B cell (primary cell): ENCODE results near the gene PFDN1. TPM values are rescaled to one million over a fixed set of nuclear protein-coding genes. Genes with fewer than 3 reads are reported as not detected.

ENCODE experiments used
- ATAC-seq: fragments of 200-7000 bp; cut with Tn5 transposase; one replicate; pipeline ENCODE4 v1.10.0; 2021; ENCODE audit warnings: low read depth, mild to moderate bottlenecking, moderate number of reproducible peaks, moderate library complexity
- CTCF ChIA-PET: fragments of 350-600 bp; sonication (Branson Sonifier 250); formaldehyde crosslinking; loops from one replicate; lab custom pipeline; 2021; ENCODE audit warnings: antibody characterized with exemption, inconsistent platforms; lab: Charles Lee
- POLR2A ChIA-PET: fragments of 350-600 bp; sonication (Branson Sonifier 250); formaldehyde crosslinking; loops from one replicate; lab custom pipeline; 2021; ENCODE audit warnings: antibody characterized with exemption; lab: Charles Lee
- DNase-seq: peaks from one replicate; pipeline ENCODE4 v3.0.0; 2013
- H2AFZ ChIP-seq: 2 replicates; pipeline ENCODE4 v1.6.1; 2012; ENCODE audit warnings: mild to moderate bottlenecking, low read depth, low read length; ENCODE audit not compliant: insufficient read depth, poor library complexity, severe bottlenecking
- H3K27ac ChIP-seq, 2 donors: 1 replicate in 1 of 2; 2 replicates in 1 of 2; pipeline ENCODE4 v1.5.1; 2012 to 2013; ENCODE audit warnings: low read length in 2 of 2, mild to moderate bottlenecking in 2 of 2, moderate library complexity in 1 of 2
- H3K27me3 ChIP-seq, 4 experiments: fragments of 200-600 bp in 1 of 4; sonication (generic) in 1 of 4; replicated peaks in 1 of 4; 1 replicate in 2 of 4; 2 replicates in 2 of 4; pipeline versions ENCODE4 v1.6.1 to v1.7.0; 2013 to 2016; ENCODE audit warnings: low read length in 3 of 4, mild to moderate bottlenecking in 2 of 4, mixed read lengths in 1 of 4, moderate library complexity in 1 of 4; ENCODE audit not compliant: insufficient read depth in 4 of 4, control insufficient read depth in 3 of 4; ENCODE audit errors: control extremely low read depth in 1 of 4
- H3K36me3 ChIP-seq, 2 experiments: replicated peaks in 1 of 2; 1 replicate in 1 of 2; 2 replicates in 1 of 2; pipeline versions ENCODE4 v1.6.1 to v1.7.1; 2013; ENCODE audit warnings: low read length in 1 of 2; ENCODE audit not compliant: insufficient read depth in 2 of 2, control insufficient read depth in 1 of 2; ENCODE audit errors: control extremely low read depth in 1 of 2, extremely low read depth in 1 of 2
- H3K4me1 ChIP-seq, 2 donors: fragments of 200-600 bp in 1 of 2; sonication (generic) in 1 of 2; 1 replicate in 1 of 2; 2 replicates in 1 of 2; pipeline versions ENCODE4 v1.5.1 to v1.6.1; 2013 to 2017; ENCODE audit warnings: low read length in 2 of 2; ENCODE audit not compliant: control insufficient read depth in 2 of 2, insufficient read depth in 2 of 2
- H3K4me2 ChIP-seq: replicated peaks from 2 replicates; pipeline ENCODE3; 2012; ENCODE audit warnings: mild to moderate bottlenecking, low read depth, low read length; ENCODE audit not compliant: poor library complexity, severe bottlenecking
- H3K4me3 ChIP-seq, 5 experiments: fragments of 200-600 bp in 1 of 5; sonication (generic) in 1 of 5; 1 replicate in 3 of 5; 2 replicates in 2 of 5; pipeline versions ENCODE4 v1.5.1 to v1.7.0; 2011 to 2016; ENCODE audit warnings: low read length in 4 of 5, mild to moderate bottlenecking in 4 of 5, low read depth in 2 of 5, control low read depth in 1 of 5, moderate library complexity in 1 of 5; ENCODE audit not compliant: insufficient read depth in 1 of 5; ENCODE audit errors: control extremely low read depth in 1 of 5, extremely low read depth in 1 of 5
- H3K79me2 ChIP-seq: fragments of 200-600 bp; sonication (generic); one replicate; pipeline ENCODE4 v1.6.0; 2016; ENCODE audit warnings: low read length; ENCODE audit not compliant: control insufficient read depth, insufficient read depth
- H3K9ac ChIP-seq: fragments of 200-600 bp; sonication (generic); 2 replicates; pipeline ENCODE4 v1.6.1; 2017; ENCODE audit warnings: mild to moderate bottlenecking, low read length, moderate library complexity
- H3K9me3 ChIP-seq, 3 donors: one replicate each; pipeline versions ENCODE4 v1.6.1 to v1.7.1; 2013; ENCODE audit warnings: low read length in 2 of 3; ENCODE audit not compliant: control insufficient read depth in 2 of 3, insufficient read depth in 1 of 3; ENCODE audit errors: control extremely low read depth in 1 of 3
- H4K20me1 ChIP-seq: 2 replicates; pipeline ENCODE4 v1.6.0; 2012; ENCODE audit warnings: mild to moderate bottlenecking, low read length; ENCODE audit not compliant: insufficient read depth, control insufficient read depth, poor library complexity, severe bottlenecking
- H3K27ac Mint-ChIP-seq: one replicate; pipeline ENCODE4 v1.8.0; 2021; ENCODE audit warnings: mixed read lengths
- H3K27me3 Mint-ChIP-seq: one replicate; pipeline ENCODE4 v1.8.0; 2021; ENCODE audit warnings: mixed read lengths
- H3K4me1 Mint-ChIP-seq: one replicate; pipeline ENCODE4 v1.8.0; 2021; ENCODE audit warnings: mixed read lengths
- H3K4me3 Mint-ChIP-seq: one replicate; pipeline ENCODE4 v1.8.0; 2021; ENCODE audit warnings: mixed read lengths
- H3K9me3 Mint-ChIP-seq: one replicate; pipeline ENCODE4 v1.8.0; 2022; ENCODE audit warnings: mixed read lengths; ENCODE audit not compliant: insufficient read depth
- CTCF ChIP-seq: fragments of 200-600 bp; IDR thresholded peaks from one replicate; pipeline ENCODE4 v1.8.0; 2022; ENCODE audit warnings: antibody characterized with exemption, mild to moderate bottlenecking
- EZH2 ChIP-seq: IDR thresholded peaks from 2 replicates; pipeline ENCODE4 v1.6.1; 2012; ENCODE audit warnings: borderline replicate concordance, low read depth, mild to moderate bottlenecking, moderate library complexity, low read length; ENCODE audit not compliant: insufficient read depth, poor library complexity, severe bottlenecking
- WGBS: methylation state at CpG from one replicate; pipeline ENCODE4 v1.1.5; 2013; ENCODE audit warnings: missing lambda C conversion rate; ENCODE audit not compliant: insufficient coverage; 5-methylcytosine and 5-hydroxymethylcytosine counted together
- intact Hi-C: fragments of 100-400 bp; cut with micrococcal nuclease; formaldehyde crosslinking; loops from one replicate; pipeline ENCODE4 v1.10.0; 2022
- polyA plus RNA-seq: library from polyadenylated mRNA; depleted of rRNA; stranded (reverse); fragments of >200 nt; gene quantifications from 2 replicates; pipeline ENCODE4 v1.2.3, GENCODE V29; 2012
- total RNA-seq, 2 donors: library from RNA; stranded (reverse); fragments of 120-200 nt in 1 of 2; gene quantifications; 1 replicate in 1 of 2; 2 replicates in 1 of 2; pipeline versions ENCODE4 v1.2.3 to v1.2.4, GENCODE V29; 2013 to 2022

Gene PFDN1
- total and polyA plus RNA-seq, 2 donors (not counting 1 experiment from before 2014, with no cell fraction given): 30.3 to 31.2 TPM

GRCh38 chr5:140319833-140320232 is 16.9 kb upstream of the PFDN1 start:
- no peaks in the 10 kb centered on the region for H3K4me1 Mint-ChIP-seq
- H3K79me2 ChIP-seq: no peaks in the 10 kb centered on the region
- H3K4me3 ChIP-seq: no peak overlapping the region
- POLR2A ChIA-PET: no interaction called here
- H2AFZ ChIP-seq: no peak overlapping the region
- intact Hi-C loops: no loop called here
- WGBS: 100% methylated on average over 1 of the region's 1 CpG
- H3K9me3 Mint-ChIP-seq: peaks cover 2% of the 10 kb centered on the region
- CTCF ChIA-PET: interaction anchor here (0.9 kb wide), 1 partner anchor 17 kb away, joined by 4 read pairs; no protein-coding TSS in a partner anchor
- H3K4me2 ChIP-seq: no peak overlapping the region
- no peak overlapping the region for H3K27ac ChIP-seq
- no peak for ATAC-seq
- no peak overlapping the region for H3K9ac ChIP-seq
- no peaks in the 10 kb centered on the region for H3K9me3 ChIP-seq
- H3K36me3 ChIP-seq: no peaks in the 10 kb centered on the region
- no peaks in the 10 kb centered on the region for H3K27me3 Mint-ChIP-seq
- H3K4me1 ChIP-seq: no peaks in the 10 kb centered on the region
- H4K20me1 ChIP-seq: no peaks in the 10 kb centered on the region
- no peak overlapping the region for H3K4me3 Mint-ChIP-seq
- TF ChIP-seq CTCF (no peak), EZH2 (no peak)
- DNase-seq: no peak
- no peak overlapping the region for H3K27ac Mint-ChIP-seq
- no peaks in the 10 kb centered on the region for H3K27me3 ChIP-seq

GRCh38 chr5:140318792-140319191 is 15.9 kb upstream of the PFDN1 start:
- Histone ChIP-seq H3K79me2 (no peaks in the 10 kb centered on the region), H3K27me3 (no peaks in the 10 kb centered on the region), H3K4me1 (no peaks in the 10 kb centered on the region), H3K27ac (no peak overlapping the region), H3K4me2 (no peak overlapping the region), H3K4me3 (no peak overlapping the region), H2AFZ (no peak overlapping the region), H3K36me3 (no peaks in the 10 kb centered on the region), H3K9ac (no peak overlapping the region), H4K20me1 (no peaks in the 10 kb centered on the region), H3K9me3 (no peaks in the 10 kb centered on the region)
- DNase-seq: no peak
- no peaks in the 10 kb centered on the region for H3K4me1 Mint-ChIP-seq
- ChIA-PET POLR2A (no interaction called here), CTCF (no interaction called here)
- TF ChIP-seq CTCF (no peak), EZH2 (no peak)
- 93% methylated on average over 3 of the region's 4 CpGs for WGBS
- no peak for ATAC-seq
- no peak overlapping the region for H3K27ac Mint-ChIP-seq
- peaks cover 2% of the 10 kb centered on the region for H3K9me3 Mint-ChIP-seq
- H3K4me3 Mint-ChIP-seq: no peak overlapping the region
- H3K27me3 Mint-ChIP-seq: no peaks in the 10 kb centered on the region
- intact Hi-C loops: no loop called here
